Measurements from ENCODE around the gene PBX2. TPM values are rescaled to one million over a fixed set of nuclear protein-coding genes. Genes with fewer than 3 reads are reported as not detected.

The PBX2 gene
- total RNA-seq, 1 donor from 2014 or later: 16.3 TPM

DNA sequence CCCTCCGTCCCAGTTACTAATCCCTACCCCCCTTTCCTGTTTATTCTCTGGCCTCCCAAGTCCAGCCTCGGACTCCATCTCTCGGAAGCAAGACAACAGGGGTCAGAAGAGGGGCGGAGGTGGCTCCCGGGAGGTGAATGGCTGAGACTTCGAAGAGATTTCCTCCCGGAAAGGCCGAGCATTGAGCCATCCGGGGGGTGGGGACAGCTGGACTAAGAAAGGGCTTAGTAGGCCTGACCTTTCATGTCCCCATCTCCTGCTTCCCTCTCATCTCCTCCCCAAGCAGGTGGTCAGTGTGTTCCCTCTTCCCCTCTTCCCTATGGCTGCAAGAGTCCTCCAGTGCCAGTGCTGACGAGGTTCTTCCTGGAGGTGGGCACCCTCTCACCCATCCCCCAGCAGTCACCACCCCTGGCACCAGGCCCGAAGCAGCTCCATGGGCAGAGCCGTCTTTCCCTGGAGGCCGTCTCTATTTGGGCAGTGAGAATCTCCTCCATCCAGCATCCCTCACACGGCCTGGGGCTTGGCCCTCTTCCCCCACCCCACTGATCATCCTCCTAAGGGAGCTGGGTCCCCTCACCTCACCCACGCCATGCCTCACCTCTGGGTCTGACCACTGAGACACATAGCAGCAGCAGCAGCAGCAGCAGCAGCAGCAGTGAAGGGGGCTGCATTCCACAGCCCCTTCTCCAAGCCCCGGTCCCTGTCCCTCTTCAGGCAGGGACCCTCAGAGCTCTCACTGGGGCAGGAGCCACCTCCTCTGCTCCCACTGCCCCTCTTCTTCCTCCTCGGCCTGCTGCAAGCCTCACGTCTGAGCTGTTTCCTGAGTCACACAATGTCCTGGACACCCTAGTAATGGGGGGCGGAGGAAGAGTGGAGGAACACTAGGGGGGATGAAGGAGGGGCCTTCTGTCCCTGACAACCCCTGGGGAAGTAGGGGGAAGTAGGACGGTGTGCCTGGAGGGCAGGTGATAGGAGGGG, 33.5 kb upstream of the PBX2 start, which contains the start of gene NOTCH4:
TSS of gene NOTCH4 (minus strand) at position 810 of the 978 bp plus-strand sequence. CDS start at position 671, 139 bp downstream.
- no peaks in the 10 kb centered on the region for H3K36me3 ChIP-seq (ENCODE audit: control insufficient read depth, insufficient read depth, low read length)
- H3K4me3 ChIP-seq (ENCODE audit: low read depth, low read length): no peak within 1 kb of the TSS
- H3K27me3 ChIP-seq (ENCODE audit: control insufficient read depth, insufficient read depth, low read length): no peaks in the 10 kb centered on the region
- FAIRE-seq (no peak), DNase-seq (ENCODE audit: low read depth) (no peak)
- TF ChIP-seq, protein P1, sequence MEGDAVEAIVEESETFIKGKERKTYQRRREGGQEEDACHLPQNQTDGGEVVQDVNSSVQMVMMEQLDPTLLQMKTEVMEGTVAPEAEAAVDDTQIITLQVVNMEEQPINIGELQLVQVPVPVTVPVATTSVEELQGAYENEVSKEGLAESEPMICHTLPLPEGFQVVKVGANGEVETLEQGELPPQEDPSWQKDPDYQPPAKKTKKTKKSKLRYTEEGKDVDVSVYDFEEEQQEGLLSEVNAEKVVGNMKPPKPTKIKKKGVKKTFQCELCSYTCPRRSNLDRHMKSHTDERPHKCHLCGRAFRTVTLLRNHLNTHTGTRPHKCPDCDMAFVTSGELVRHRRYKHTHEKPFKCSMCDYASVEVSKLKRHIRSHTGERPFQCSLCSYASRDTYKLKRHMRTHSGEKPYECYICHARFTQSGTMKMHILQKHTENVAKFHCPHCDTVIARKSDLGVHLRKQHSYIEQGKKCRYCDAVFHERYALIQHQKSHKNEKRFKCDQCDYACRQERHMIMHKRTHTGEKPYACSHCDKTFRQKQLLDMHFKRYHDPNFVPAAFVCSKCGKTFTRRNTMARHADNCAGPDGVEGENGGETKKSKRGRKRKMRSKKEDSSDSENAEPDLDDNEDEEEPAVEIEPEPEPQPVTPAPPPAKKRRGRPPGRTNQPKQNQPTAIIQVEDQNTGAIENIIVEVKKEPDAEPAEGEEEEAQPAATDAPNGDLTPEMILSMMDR (IDR thresholded peaks at IDR 0.05; ENCODE audit: insufficient read depth, low read length, severe bottlenecking): no peak

DNA sequence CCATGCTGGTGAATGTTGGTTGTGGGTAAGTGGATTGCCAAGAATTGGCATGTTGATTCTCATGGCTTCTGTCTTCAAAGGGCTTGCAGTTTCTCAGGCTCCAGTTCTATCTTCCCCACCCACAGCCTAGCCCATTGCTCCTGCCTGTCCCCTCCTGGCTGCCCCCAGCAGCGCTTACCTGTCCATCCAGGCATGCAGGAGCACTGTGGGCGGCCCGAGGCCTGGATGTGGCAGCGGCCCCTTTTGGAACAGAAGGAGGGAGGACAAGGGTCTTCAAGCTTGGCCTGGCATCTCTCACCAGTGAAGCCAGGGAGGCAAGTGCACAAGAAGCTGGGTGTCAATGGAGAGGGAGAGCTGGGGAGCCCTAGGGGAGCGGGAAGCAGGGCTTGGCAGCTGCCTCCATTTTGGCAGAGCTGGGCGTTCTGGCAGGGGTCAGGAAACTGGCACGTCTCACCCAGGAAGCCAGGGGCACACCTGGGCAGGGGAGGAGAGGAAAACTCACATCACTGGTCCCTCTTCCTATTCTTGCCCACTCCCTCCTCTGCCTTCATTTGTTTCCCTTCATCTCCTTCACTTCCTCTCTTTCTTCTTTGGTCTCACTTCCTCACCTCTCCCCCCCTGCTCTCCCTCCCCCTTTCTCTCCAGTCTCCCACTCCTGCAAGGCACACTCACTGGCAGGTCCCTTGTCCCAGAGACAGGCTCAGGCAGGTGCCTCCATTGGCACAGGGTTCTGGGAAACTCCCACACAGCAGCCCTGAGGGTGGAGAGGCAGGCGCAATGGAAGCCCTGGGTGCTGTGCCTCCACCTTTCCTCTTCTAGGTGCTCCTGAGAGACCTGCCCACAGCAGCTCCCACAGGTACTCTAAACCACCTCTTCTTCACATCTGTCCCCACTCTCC, 32.6 kb upstream of the PBX2 start:
- DNase-seq (ENCODE audit: low read depth) (peak; percentile 52), FAIRE-seq (no peak)
- H3K36me3 ChIP-seq (ENCODE audit: control insufficient read depth, insufficient read depth, low read length): no peaks in the 10 kb centered on the region
- TF ChIP-seq, protein P1 (IDR thresholded peaks at IDR 0.05; ENCODE audit: insufficient read depth, low read length, severe bottlenecking): no peak
- no peaks in the 10 kb centered on the region for H3K27me3 ChIP-seq (ENCODE audit: control insufficient read depth, insufficient read depth, low read length)
- no peak overlapping the region for H3K4me3 ChIP-seq (ENCODE audit: low read depth, low read length)

DNA sequence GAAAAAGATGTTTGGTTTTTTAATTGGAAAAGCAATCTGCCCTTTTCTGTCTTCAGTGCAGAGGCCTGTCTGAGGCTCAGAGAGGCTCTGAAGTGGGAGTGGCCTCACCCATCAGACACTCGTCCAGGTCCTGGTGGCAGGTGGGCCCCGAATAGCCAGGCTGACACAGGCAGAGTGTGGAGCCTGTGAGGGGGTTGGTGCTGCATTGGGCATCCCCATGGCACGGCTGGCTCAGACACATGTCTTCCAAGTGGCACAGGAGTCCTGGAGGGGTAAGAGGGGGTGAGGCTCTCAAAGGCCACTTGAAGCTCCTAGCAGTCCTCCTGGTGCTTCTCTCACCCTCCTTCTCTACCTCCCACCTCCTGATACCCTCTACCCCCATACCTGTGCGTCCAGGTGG, 30.0 kb upstream of the PBX2 start:
- TF ChIP-seq, protein P1 (IDR thresholded peaks at IDR 0.05; ENCODE audit: insufficient read depth, low read length, severe bottlenecking): no peak
- H3K27me3 ChIP-seq (ENCODE audit: control insufficient read depth, insufficient read depth, low read length): no peaks in the 10 kb centered on the region
- no peak for DNase-seq (ENCODE audit: low read depth)
- no peak for FAIRE-seq
- H3K36me3 ChIP-seq (ENCODE audit: control insufficient read depth, insufficient read depth, low read length): no peaks in the 10 kb centered on the region
- no peak overlapping the region for H3K4me3 ChIP-seq (ENCODE audit: low read depth, low read length)

DNA sequence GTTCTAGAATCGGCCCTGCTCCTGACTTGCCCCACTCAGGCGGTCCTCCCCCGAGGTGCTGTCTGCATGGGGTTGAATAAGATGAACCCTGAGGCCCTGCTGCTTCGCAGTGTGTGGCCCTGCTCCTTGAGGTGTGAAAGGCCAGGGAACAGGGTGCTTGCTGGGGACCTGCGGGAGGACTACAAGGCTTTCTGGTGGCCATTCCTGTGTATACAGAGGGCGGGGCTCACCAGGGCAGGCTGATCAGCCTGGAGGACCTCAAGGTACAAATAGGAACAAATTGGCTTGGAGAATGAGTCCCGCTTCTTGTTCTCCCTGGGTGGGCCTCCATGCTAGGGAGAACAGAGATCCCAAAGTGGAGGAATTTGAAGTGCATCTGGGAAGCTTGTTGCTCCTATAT, 28.2 kb upstream of the PBX2 start:
- FAIRE-seq: no peak
- TF ChIP-seq, protein P1 (IDR thresholded peaks at IDR 0.05; ENCODE audit: insufficient read depth, low read length, severe bottlenecking): no peak
- Histone ChIP-seq H3K4me3 (ENCODE audit: low read depth, low read length) (no peak overlapping the region), H3K36me3 (ENCODE audit: control insufficient read depth, insufficient read depth, low read length) (no peaks in the 10 kb centered on the region), H3K27me3 (ENCODE audit: control insufficient read depth, insufficient read depth, low read length) (no peaks in the 10 kb centered on the region)
- no peak for DNase-seq (ENCODE audit: low read depth)

DNA sequence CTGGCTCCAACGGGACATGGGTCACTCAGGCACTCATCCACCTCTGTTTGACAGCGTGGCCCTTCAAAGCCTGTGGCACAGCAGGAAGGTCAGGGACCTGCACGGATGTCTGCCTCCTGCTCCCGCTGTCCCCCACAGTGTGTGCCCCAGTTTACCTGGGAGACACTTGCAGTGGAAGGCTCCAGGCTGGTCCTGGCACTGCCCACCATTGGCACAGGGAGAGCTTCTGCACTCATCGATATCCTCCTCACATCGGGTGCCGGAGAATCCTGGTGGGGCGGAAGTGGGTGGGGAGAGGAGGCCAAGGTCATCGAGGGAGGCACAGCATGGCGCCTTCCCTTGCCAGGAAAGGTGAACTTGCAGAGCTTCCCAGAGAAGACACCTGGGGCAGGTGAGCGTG, 27.0 kb upstream of the PBX2 start:
- DNase-seq (ENCODE audit: low read depth): no peak

More for the DNA sequence above, 27.0 kb upstream of the PBX2 start:
- TF ChIP-seq, protein P1 (IDR thresholded peaks at IDR 0.05; ENCODE audit: insufficient read depth, low read length, severe bottlenecking): no peak
- H3K4me3 ChIP-seq (ENCODE audit: low read depth, low read length): no peak overlapping the region
- H3K36me3 ChIP-seq (ENCODE audit: control insufficient read depth, insufficient read depth, low read length): no peaks in the 10 kb centered on the region
- no peaks in the 10 kb centered on the region for H3K27me3 ChIP-seq (ENCODE audit: control insufficient read depth, insufficient read depth, low read length)
- FAIRE-seq: no peak
